Neural progenitor cell (in vitro differentiated cells): Measurements from ENCODE around the gene BMERB1. TPM values are rescaled to one million over a fixed set of nuclear protein-coding genes. Genes with fewer than 3 reads are reported as not detected.

Source experiments
- DNase-seq: peaks from one replicate; pipeline ENCODE4 v3.0.0-alpha.2; 2016; ENCODE audit warnings: low spot score
- H2AFZ ChIP-seq: fragments of 200-600 bp; sonication (generic); replicated peaks from 2 replicates; pipeline ENCODE4 v1.6.1; 2016; ENCODE audit warnings: antibody characterized with exemption
- H3F3A ChIP-seq: fragments of 200-600 bp; sonication (generic); 2 replicates; pipeline ENCODE4 v1.6.1; 2016; ENCODE audit warnings: antibody characterized with exemption, low read depth
- H3K27ac ChIP-seq: fragments of 200-600 bp; sonication (generic); 2 replicates; pipeline ENCODE4 v1.5.1; 2016; ENCODE audit warnings: mild to moderate bottlenecking
- H3K27me3 ChIP-seq: fragments of 200-600 bp; sonication (generic); 2 replicates; pipeline ENCODE4 v1.6.1; 2016; ENCODE audit warnings: mild to moderate bottlenecking, moderate library complexity
- H3K36me3 ChIP-seq: fragments of 200-600 bp; sonication (generic); 2 replicates; pipeline ENCODE4 v1.5.1; 2016
- H3K4me1 ChIP-seq: fragments of 200-600 bp; sonication (generic); 2 replicates; pipeline ENCODE4 v1.6.1; 2016; ENCODE audit warnings: mixed run types
- H3K4me2 ChIP-seq: fragments of 200-600 bp; sonication (generic); 2 replicates; pipeline ENCODE4 v1.6.1; 2016
- H3K4me3 ChIP-seq: fragments of 200-600 bp; sonication (generic); 2 replicates; pipeline ENCODE4 v1.5.1; 2016
- H3K79me2 ChIP-seq: fragments of 200-600 bp; sonication (generic); 2 replicates; pipeline ENCODE4 v1.6.1; 2016; ENCODE audit warnings: low read depth
- H3K9ac ChIP-seq: fragments of 200-600 bp; sonication (generic); 2 replicates; pipeline ENCODE4 v1.6.1; 2016
- H3K9me3 ChIP-seq: fragments of 200-600 bp; sonication (generic); 2 replicates; pipeline ENCODE4 v1.5.1; 2016; ENCODE audit warnings: low read depth
- H4K20me1 ChIP-seq: fragments of 200-600 bp; sonication (generic); 2 replicates; pipeline ENCODE4 v1.6.1; 2016; ENCODE audit warnings: low read depth
- H3K27ac Mint-ChIP-seq: 3 replicates; pipeline ENCODE4 v1.8.0; 2021; ENCODE audit warnings: mixed read lengths
- H3K27me3 Mint-ChIP-seq: 2 replicates; pipeline ENCODE4 v1.8.0; 2022; ENCODE audit warnings: low read depth, mild to moderate bottlenecking, inconsistent platforms, moderate library complexity, mixed read lengths; ENCODE audit not compliant: insufficient read depth
- H3K36me3 Mint-ChIP-seq: 3 replicates; pipeline ENCODE4 v1.8.0; 2021; ENCODE audit warnings: mixed read lengths
- H3K4me1 Mint-ChIP-seq: 3 replicates; pipeline ENCODE4 v1.8.0; 2021; ENCODE audit warnings: mixed read lengths
- H3K4me3 Mint-ChIP-seq: 3 replicates; pipeline ENCODE4 v1.8.0; 2021; ENCODE audit warnings: mild to moderate bottlenecking, moderate library complexity, mixed read lengths
- H3K9me3 Mint-ChIP-seq: 3 replicates; pipeline ENCODE4 v1.8.0; 2020; ENCODE audit warnings: mixed read lengths
- EZH2 ChIP-seq: fragments of 200-600 bp; sonication (generic); IDR thresholded peaks from 2 replicates; pipeline ENCODE4 v1.6.1; 2017; ENCODE audit warnings: antibody characterized with exemption, mild to moderate bottlenecking, moderate library complexity
- EZH2phosphoT487 ChIP-seq: fragments of 200-600 bp; sonication (generic); IDR thresholded peaks from 2 replicates; pipeline ENCODE4 v1.6.1; 2017; ENCODE audit warnings: antibody characterized with exemption
- total RNA-seq: library from RNA; depleted of rRNA; stranded (reverse); fragments of >200 nt; gene quantifications from 2 replicates; pipeline ENCODE4 v1.2.3, GENCODE V29; 2015; ENCODE audit warnings: low replicate concordance
- TF ChIP-seq, protein P1 (sequence below): fragments of 200-600 bp; sonication (generic); IDR thresholded peaks from 2 replicates; pipeline ENCODE4 v1.5.1; 2017; ENCODE audit warnings: antibody characterized with exemption, mild to moderate bottlenecking

BMERB1 gene
- total RNA-seq, 1 donor from 2014 or later: 39.0 TPM

GRCh38 chr16:15585956-15586355 is 151.6 kb downstream of the BMERB1 start:
- H3K36me3 ChIP-seq: no peaks in the 10 kb centered on the region
- peaks cover 66% of the 10 kb centered on the region for H3K36me3 Mint-ChIP-seq
- no peaks in the 10 kb centered on the region for H3K4me1 ChIP-seq
- no peak overlapping the region for H3K4me3 Mint-ChIP-seq
- no peaks in the 10 kb centered on the region for H3F3A ChIP-seq
- no peak overlapping the region for H3K9ac ChIP-seq
- no peaks in the 10 kb centered on the region for H3K27me3 ChIP-seq
- H3K27me3 Mint-ChIP-seq: no peaks in the 10 kb centered on the region
- no peaks in the 10 kb centered on the region for H3K79me2 ChIP-seq
- TF ChIP-seq EZH2: no peak
- TF ChIP-seq, protein P1, sequence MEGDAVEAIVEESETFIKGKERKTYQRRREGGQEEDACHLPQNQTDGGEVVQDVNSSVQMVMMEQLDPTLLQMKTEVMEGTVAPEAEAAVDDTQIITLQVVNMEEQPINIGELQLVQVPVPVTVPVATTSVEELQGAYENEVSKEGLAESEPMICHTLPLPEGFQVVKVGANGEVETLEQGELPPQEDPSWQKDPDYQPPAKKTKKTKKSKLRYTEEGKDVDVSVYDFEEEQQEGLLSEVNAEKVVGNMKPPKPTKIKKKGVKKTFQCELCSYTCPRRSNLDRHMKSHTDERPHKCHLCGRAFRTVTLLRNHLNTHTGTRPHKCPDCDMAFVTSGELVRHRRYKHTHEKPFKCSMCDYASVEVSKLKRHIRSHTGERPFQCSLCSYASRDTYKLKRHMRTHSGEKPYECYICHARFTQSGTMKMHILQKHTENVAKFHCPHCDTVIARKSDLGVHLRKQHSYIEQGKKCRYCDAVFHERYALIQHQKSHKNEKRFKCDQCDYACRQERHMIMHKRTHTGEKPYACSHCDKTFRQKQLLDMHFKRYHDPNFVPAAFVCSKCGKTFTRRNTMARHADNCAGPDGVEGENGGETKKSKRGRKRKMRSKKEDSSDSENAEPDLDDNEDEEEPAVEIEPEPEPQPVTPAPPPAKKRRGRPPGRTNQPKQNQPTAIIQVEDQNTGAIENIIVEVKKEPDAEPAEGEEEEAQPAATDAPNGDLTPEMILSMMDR: no peak
- TF ChIP-seq EZH2phosphoT487: no peak
- H3K9me3 ChIP-seq: peaks cover 8% of the 10 kb centered on the region
- DNase-seq: no peak
- H2AFZ ChIP-seq: no peak overlapping the region
- H3K4me3 ChIP-seq: no peak overlapping the region
- H3K27ac Mint-ChIP-seq: no peak overlapping the region
- H4K20me1 ChIP-seq: no peaks in the 10 kb centered on the region
- H3K27ac ChIP-seq: no peak overlapping the region
- H3K4me1 Mint-ChIP-seq: peaks cover 2% of the 10 kb centered on the region
- H3K9me3 Mint-ChIP-seq: peaks cover 22% of the 10 kb centered on the region
- H3K4me2 ChIP-seq: no peak overlapping the region

- Mint-ChIP-seq H3K4me1 (peaks cover 2% of the 10 kb centered on the region), H3K4me3 (no peak overlapping the region), H3K27me3 (no peaks in the 10 kb centered on the region), H3K9me3 (peaks cover 22% of the 10 kb centered on the region), H3K27ac (no peak overlapping the region), H3K36me3 (peaks cover 62% of the 10 kb centered on the region)
- DNase-seq: no peak
- Histone ChIP-seq H3K79me2 (no peaks in the 10 kb centered on the region), H3K4me3 (no peak overlapping the region), H3K4me2 (no peak overlapping the region), H4K20me1 (no peaks in the 10 kb centered on the region), H3K27me3 (no peaks in the 10 kb centered on the region), H3K9me3 (peaks cover 8% of the 10 kb centered on the region), H3K27ac (no peak overlapping the region), H3K36me3 (no peaks in the 10 kb centered on the region), H3K4me1 (no peaks in the 10 kb centered on the region), H3F3A (no peaks in the 10 kb centered on the region), H2AFZ (no peak overlapping the region), H3K9ac (no peak overlapping the region)
- TF ChIP-seq EZH2phosphoT487 (no peak), EZH2 (no peak)
- TF ChIP-seq, protein P1: no peak
Measured at GRCh38 chr16:15586716-15587115, 152.3 kb downstream of the BMERB1 start.

DNA sequence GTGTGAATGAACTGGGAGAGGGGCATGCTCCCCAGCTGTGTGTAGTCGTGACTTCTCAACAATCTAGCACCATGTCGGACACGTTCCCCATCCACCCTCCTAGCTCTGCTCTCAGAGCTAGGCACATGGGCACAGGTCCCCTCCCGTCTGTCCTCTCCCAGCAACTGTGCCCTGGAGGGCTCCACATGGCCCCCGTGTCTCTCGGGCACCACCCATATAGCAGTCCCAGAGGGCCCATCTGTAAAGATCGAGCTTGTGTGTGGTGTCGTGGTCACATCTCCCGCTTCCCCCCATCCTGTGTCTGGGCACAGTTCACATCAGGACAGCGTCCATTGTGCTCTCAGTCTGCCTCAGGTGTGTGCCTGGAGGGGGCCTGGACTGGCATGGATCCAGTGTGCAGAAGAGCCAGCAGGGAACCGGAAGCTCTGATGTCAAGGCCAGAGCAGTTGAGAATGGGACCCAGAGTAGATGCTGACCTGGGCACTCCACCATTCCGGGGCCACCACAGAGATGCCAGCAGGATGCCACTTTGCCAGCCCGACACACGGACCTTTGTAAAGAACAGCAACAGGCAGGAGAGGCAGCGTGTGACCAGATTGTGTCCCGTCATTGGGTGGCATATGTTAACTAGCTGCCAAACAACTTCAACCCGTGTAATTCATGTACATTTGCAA is 152.9 kb downstream of the BMERB1 start:
- H3K4me2 ChIP-seq: no peak overlapping the region
- Mint-ChIP-seq H3K4me3 (no peak overlapping the region), H3K36me3 (peaks cover 60% of the 10 kb centered on the region), H3K9me3 (peaks cover 22% of the 10 kb centered on the region), H3K4me1 (peaks cover 2% of the 10 kb centered on the region), H3K27me3 (no peaks in the 10 kb centered on the region), H3K27ac (no peak overlapping the region)
- H3K4me1 ChIP-seq: no peaks in the 10 kb centered on the region
- TF ChIP-seq, protein P1: no peak
- no peak for TF ChIP-seq EZH2
- no peak for TF ChIP-seq EZH2phosphoT487
- H3K79me2 ChIP-seq: no peaks in the 10 kb centered on the region
- no peak overlapping the region for H3K4me3 ChIP-seq
- no peaks in the 10 kb centered on the region for H3K27me3 ChIP-seq
- no peaks in the 10 kb centered on the region for H3K36me3 ChIP-seq
- no peak for DNase-seq
- H3K27ac ChIP-seq: no peak overlapping the region
- H3F3A ChIP-seq: no peaks in the 10 kb centered on the region
- H4K20me1 ChIP-seq: no peaks in the 10 kb centered on the region
- H3K9me3 ChIP-seq: peaks cover 8% of the 10 kb centered on the region
- no peak overlapping the region for H2AFZ ChIP-seq
- no peak overlapping the region for H3K9ac ChIP-seq
